PFSK-1 (cell line): Measurements from ENCODE around the gene MPC1.

Experiments used
- FOXP2 ChIP-seq: optimal IDR thresholded peaks from 2 replicates; pipeline ENCODE3; 2011; ENCODE audit warnings: borderline replicate concordance, control low read depth, inconsistent platforms; ENCODE audit not compliant: insufficient read depth; ENCODE audit errors: extremely low read length, extremely low read depth
- POLR2AphosphoS5 ChIP-seq: IDR thresholded peaks from 2 replicates; pipeline ENCODE4 v1.6.1; 2012; ENCODE audit warnings: low read depth, mild to moderate bottlenecking, control low read depth, low read length, moderate library complexity
- SIN3A ChIP-seq: IDR thresholded peaks from 2 replicates; pipeline ENCODE4 v1.6.1; 2012; ENCODE audit warnings: mild to moderate bottlenecking, low read length, moderate library complexity, borderline replicate concordance; ENCODE audit not compliant: insufficient read depth
- TAF1 ChIP-seq: IDR thresholded peaks from 2 replicates; pipeline ENCODE4 v1.6.1; 2012; ENCODE audit warnings: low read length, control low read depth, borderline replicate concordance; ENCODE audit not compliant: insufficient read depth
- TF ChIP-seq, protein P1 (sequence below), 2 experiments: IDR thresholded peaks; 2 replicates each; pipeline versions ENCODE4 v1.6.1 to v1.8.0; 2011 to 2012; ENCODE audit warnings: low read depth in 2 of 2, low read length in 2 of 2, control low read depth in 1 of 2, inconsistent platforms in 1 of 2, mild to moderate bottlenecking in 1 of 2, moderate library complexity in 1 of 2; ENCODE audit not compliant: insufficient read depth in 1 of 2

The MPC1 gene

DNA sequence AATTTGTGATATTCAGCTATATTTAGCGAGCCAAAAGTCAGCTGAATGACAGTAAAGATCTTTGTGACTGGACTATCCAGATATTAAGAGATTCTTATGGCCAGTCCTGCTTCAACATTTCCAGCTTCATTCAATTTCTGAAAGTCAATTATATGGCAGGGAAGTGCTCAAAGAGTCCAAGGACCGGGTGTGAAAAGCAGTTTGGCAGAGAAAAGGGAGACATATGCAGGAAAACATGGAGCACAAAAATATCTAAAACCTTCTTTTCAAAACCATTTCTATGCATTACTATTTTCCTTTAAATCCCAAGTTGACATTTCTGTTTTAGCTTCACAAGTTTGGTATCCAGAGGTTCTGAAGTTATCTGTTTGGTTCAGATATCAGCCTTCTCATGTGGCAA, 5.0 kb downstream of the MPC1 start:
- TF ChIP-seq, protein P1, sequence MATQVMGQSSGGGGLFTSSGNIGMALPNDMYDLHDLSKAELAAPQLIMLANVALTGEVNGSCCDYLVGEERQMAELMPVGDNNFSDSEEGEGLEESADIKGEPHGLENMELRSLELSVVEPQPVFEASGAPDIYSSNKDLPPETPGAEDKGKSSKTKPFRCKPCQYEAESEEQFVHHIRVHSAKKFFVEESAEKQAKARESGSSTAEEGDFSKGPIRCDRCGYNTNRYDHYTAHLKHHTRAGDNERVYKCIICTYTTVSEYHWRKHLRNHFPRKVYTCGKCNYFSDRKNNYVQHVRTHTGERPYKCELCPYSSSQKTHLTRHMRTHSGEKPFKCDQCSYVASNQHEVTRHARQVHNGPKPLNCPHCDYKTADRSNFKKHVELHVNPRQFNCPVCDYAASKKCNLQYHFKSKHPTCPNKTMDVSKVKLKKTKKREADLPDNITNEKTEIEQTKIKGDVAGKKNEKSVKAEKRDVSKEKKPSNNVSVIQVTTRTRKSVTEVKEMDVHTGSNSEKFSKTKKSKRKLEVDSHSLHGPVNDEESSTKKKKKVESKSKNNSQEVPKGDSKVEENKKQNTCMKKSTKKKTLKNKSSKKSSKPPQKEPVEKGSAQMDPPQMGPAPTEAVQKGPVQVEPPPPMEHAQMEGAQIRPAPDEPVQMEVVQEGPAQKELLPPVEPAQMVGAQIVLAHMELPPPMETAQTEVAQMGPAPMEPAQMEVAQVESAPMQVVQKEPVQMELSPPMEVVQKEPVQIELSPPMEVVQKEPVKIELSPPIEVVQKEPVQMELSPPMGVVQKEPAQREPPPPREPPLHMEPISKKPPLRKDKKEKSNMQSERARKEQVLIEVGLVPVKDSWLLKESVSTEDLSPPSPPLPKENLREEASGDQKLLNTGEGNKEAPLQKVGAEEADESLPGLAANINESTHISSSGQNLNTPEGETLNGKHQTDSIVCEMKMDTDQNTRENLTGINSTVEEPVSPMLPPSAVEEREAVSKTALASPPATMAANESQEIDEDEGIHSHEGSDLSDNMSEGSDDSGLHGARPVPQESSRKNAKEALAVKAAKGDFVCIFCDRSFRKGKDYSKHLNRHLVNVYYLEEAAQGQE (IDR thresholded peaks at IDR 0.05; ENCODE audit: insufficient read depth in 1 of 2, low read depth in 2 of 2, low read length in 2 of 2): no peak
- TF ChIP-seq FOXP2 (no peak), POLR2AphosphoS5 (no peak), SIN3A (no peak), TAF1 (no peak)

DNA sequence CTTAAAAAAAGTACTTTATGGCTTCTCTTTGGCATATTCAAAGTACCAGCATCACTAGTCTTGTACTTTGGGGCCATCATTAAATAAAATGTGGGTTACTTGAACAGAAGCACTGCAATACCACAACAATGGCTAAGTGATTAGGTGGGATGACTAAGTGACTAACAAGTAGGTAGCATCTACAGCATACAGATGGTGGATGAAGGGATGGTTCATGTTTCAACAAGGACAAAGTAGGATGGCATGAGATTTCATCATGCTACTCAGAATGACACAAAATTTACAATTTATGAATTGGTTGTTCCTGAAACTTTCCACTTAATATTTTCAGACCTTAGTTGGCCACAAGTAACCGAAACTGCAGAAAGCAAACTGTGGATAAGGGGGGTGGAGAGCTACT, 7.7 kb downstream of the MPC1 start:
- TF ChIP-seq POLR2AphosphoS5 (no peak), SIN3A (no peak)

DNA sequence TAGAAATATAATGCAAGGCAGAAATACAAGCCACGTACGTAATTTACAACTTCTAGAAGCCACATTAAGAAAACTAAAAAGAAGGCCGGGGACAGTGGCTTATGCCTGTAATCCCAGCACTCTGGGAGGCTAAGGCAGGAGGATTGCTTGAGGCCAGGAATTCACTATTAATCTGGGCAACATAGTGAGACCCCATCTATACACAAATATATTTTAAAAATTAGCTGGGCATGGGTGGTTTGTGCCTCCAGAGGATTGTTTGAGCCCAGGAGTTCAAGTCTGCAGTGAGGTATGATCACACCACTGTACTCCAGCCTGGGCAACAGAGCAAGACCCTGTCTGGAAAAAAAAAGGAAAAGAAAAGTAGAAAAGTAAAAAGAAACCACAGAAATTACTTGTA, 12.3 kb downstream of the MPC1 start:
- no peak for TF ChIP-seq POLR2AphosphoS5
- TF ChIP-seq FOXP2: no peak
- TF ChIP-seq SIN3A: no peak
- no peak for TF ChIP-seq TAF1
- TF ChIP-seq, protein P1 (IDR thresholded peaks at IDR 0.05; ENCODE audit: insufficient read depth in 1 of 2, low read depth in 2 of 2, low read length in 2 of 2): no peak

DNA sequence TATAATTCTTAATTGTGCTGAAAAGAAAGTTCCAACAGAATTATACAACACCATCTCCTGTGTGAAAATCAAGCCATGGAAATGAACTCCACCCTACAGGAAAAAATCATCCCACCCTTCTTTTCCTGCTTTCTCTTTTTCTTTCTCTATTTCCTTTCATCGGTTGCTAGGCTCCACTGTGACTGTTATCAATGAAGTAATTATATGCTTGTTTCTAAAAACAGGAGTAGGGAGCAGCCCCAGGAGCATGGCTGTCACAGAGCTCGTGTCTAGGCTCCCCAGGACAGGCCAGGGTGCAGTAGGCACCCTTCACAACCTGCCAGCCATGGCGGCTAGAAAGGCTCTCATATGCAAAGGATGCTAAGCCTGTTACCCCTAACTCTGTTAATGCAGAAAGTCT, 13.0 kb downstream of the MPC1 start:
- TF ChIP-seq FOXP2: no peak
- TF ChIP-seq TAF1: no peak
- TF ChIP-seq SIN3A: no peak
- TF ChIP-seq, protein P1 (IDR thresholded peaks at IDR 0.05; ENCODE audit: insufficient read depth in 1 of 2, low read depth in 2 of 2, low read length in 2 of 2): no peak

DNA sequence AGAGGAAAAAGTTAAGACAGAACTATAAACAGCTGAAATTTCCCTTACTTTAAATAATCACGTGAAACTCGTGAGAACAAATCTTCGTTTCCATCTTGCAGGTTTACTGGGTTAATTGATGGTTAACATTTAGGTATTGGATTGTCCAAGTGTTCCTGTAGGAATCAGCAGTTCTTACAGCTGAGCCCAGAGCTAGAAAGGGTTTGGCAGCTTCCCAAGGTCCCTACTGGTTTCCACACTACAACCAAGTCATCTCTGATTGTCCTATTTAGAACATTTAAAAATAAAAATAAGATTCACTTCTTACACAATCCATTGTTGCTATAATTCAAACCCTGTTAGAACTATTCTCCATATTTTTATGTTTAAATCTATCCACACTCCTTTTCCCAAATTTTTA, 15.8 kb downstream of the MPC1 start:
- TF ChIP-seq, protein P1 (IDR thresholded peaks at IDR 0.05; ENCODE audit: insufficient read depth in 1 of 2, low read depth in 2 of 2, low read length in 2 of 2): no peak
- TF ChIP-seq TAF1 (no peak), POLR2AphosphoS5 (no peak), FOXP2 (no peak), SIN3A (no peak)
